ENCODE measurements around the gene TMEM123. TPM values are rescaled to one million over a fixed set of nuclear protein-coding genes. Genes with fewer than 3 reads are reported as not detected.

Gene TMEM123
- total RNA-seq, 2 experiments from 2014 or later: 288 to 307 TPM

DNA sequence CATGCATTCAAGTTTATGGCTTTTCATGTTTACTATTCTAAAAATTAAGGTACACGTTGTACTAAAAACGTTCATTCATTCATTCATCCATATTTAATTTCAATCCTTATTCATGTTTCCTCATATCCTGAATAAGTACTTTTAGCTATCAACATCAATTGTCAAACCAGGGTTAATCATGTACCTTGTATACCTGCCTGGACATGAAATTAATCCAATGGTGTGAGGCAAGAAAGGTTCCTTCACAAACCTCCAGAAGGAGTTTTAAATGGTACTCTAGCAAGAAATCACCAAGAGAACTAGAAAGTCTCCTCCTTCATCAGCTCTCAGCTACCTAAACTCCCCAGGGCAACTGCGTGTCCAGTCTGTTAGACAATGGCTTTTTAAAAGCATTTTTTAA lies 33.4 kb downstream of the TMEM123 start:
- Histone ChIP-seq H3K9me3 (ENCODE audit: control insufficient read depth in 1 of 2, insufficient read depth in 1 of 2, low read length in 2 of 2) (peaks cover 0 to 5% of the 10 kb centered on the region in 2 experiments), H3K4me1 (ENCODE audit: insufficient read depth, low read length) (peaks cover 57% of the 10 kb centered on the region), H3K4me3 (ENCODE audit: low read length) (no peak overlapping the region), H3K27me3 (ENCODE audit: control insufficient read depth in 1 of 2, insufficient read depth in 2 of 2, low read length in 2 of 2) (no peaks in the 10 kb centered on the region), H3K27ac (ENCODE audit: low read depth in 1 of 2, low read length in 2 of 2) (peak overlapping the region in 1 of 2 donors; percentile 42), H3K36me3 (ENCODE audit: insufficient read depth, low read length) (peaks cover 8% of the 10 kb centered on the region)
- Mint-ChIP-seq H3K27ac (peak overlapping the region; percentile 81), H3K9me3 (no peaks in the 10 kb centered on the region), H3K36me3 (ENCODE audit: low read depth) (peaks cover 51% of the 10 kb centered on the region), H3K4me3 (no peak overlapping the region), H3K4me1 (ENCODE audit: low read depth) (peaks cover 100% of the 10 kb centered on the region), H3K27me3 (no peaks in the 10 kb centered on the region)
- intact Hi-C loops (cut with DNase I, micrococcal nuclease): no loop called here
- CTCF ChIA-PET: no interaction called here
- POLR2A ChIA-PET: interaction anchor here (1.0 to 1.5 kb wide), 3 partner anchors 9 to 11 kb away, joined by 3 to 6 read pairs (median 5); no protein-coding TSS in a partner anchor
- ATAC-seq (ENCODE audit: poor library complexity) (no peak), DNase-seq (no peak)
- TF ChIP-seq, protein P1, sequence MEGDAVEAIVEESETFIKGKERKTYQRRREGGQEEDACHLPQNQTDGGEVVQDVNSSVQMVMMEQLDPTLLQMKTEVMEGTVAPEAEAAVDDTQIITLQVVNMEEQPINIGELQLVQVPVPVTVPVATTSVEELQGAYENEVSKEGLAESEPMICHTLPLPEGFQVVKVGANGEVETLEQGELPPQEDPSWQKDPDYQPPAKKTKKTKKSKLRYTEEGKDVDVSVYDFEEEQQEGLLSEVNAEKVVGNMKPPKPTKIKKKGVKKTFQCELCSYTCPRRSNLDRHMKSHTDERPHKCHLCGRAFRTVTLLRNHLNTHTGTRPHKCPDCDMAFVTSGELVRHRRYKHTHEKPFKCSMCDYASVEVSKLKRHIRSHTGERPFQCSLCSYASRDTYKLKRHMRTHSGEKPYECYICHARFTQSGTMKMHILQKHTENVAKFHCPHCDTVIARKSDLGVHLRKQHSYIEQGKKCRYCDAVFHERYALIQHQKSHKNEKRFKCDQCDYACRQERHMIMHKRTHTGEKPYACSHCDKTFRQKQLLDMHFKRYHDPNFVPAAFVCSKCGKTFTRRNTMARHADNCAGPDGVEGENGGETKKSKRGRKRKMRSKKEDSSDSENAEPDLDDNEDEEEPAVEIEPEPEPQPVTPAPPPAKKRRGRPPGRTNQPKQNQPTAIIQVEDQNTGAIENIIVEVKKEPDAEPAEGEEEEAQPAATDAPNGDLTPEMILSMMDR (IDR thresholded peaks at IDR 0.05): no peak

DNA sequence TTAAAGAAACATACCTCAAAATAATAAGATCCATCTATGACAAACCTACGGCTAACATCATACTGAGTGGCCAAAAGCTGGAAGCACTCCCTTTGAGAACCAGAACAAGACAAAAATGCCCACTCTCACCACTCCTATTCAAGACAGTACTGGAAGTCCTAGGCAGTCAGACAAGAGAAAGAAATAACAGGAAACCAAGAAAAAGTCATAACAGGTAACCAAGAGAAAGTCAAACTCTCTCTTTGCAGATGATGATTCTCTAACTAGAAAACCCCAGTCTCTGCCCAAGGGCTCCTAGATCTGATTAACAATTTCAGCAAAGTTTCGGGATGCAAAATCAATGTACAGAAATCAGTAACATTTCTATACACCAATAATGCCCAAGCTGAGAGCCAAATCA lies 35.6 kb downstream of the TMEM123 start:
- peaks cover 51% of the 10 kb centered on the region for H3K36me3 Mint-ChIP-seq (ENCODE audit: low read depth)
- no peaks in the 10 kb centered on the region for H3K27me3 ChIP-seq (ENCODE audit: control insufficient read depth in 1 of 2, insufficient read depth in 2 of 2, low read length in 2 of 2)
- H3K4me1 ChIP-seq (ENCODE audit: insufficient read depth, low read length): peaks cover 59% of the 10 kb centered on the region
- peak overlapping the region; percentile 81 for H3K27ac Mint-ChIP-seq
- H3K9me3 ChIP-seq (ENCODE audit: control insufficient read depth in 1 of 2, insufficient read depth in 1 of 2, low read length in 2 of 2): peaks cover 0 to 5% of the 10 kb centered on the region in 2 experiments
- DNase-seq (peak in 3 of 14 experiments; percentile 36 to 50 (median 45)), ATAC-seq (ENCODE audit: poor library complexity) (peak; percentile 27)
- TF ChIP-seq, protein P1 (IDR thresholded peaks at IDR 0.05): no peak
- H3K36me3 ChIP-seq (ENCODE audit: insufficient read depth, low read length): peaks cover 14% of the 10 kb centered on the region
- H3K4me3 ChIP-seq (ENCODE audit: low read length): peak overlapping the region; percentile 29
- no peaks in the 10 kb centered on the region for H3K27me3 Mint-ChIP-seq
- peaks cover 97% of the 10 kb centered on the region for H3K4me1 Mint-ChIP-seq (ENCODE audit: low read depth)
- ChIA-PET CTCF (interaction anchor here (1.3 to 1.8 kb wide), 4 partner anchors 10 to 35 kb away, joined by 3 to 4 read pairs (median 4); no protein-coding TSS in a partner anchor), POLR2A (interaction anchor here (0.6 to 2.1 kb wide), 5 partner anchors 9 to 35 kb away, joined by 3 to 7 read pairs (median 5); no protein-coding TSS in a partner anchor)
- intact Hi-C loops (cut with DNase I, micrococcal nuclease): loop anchor here in 1 of 2 experiments (2.0 kb wide), 1 partner anchor 14 kb away; no protein-coding TSS in a partner anchor
- H3K9me3 Mint-ChIP-seq: no peaks in the 10 kb centered on the region
- peak overlapping the region; percentile 84 for H3K4me3 Mint-ChIP-seq
- H3K27ac ChIP-seq (ENCODE audit: low read depth in 1 of 2, low read length in 2 of 2): peak overlapping the region; percentile 43 to 59

DNA sequence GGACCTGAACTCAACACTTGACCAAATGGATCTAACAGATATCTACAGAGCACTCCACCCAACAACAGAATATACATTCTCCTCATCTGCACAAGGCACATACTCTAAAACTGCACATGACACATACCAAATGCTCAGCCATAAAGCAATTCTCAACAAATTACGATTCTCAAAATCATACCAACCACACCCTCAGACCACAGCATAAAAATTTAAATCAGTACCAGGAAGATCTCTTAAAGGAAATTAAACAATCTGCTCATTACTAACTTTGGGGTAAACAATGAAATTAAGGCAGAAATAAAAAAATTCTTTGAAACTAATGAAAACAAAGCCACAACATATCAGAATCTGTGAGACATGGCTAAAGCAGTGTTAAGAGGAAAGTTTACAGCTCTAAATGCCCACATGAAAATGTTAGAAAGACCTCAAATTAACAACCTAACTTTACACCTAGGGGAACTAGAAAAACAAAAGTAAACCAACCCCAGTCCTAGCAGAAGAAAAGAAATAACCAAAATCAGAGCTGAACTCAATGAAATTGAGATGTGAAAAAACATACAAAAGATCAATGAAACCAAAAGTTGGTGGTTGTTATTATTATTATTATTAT lies 37.2 kb downstream of the TMEM123 start:
- CTCF ChIA-PET: interaction anchor here (1.0 to 1.4 kb wide), 5 partner anchors 8 to 121 kb away, joined by 3 to 6 read pairs (median 4); no protein-coding TSS in a partner anchor
- TF ChIP-seq, protein P1 (IDR thresholded peaks at IDR 0.05): no peak
- POLR2A ChIA-PET: interaction anchor here (0.7 to 3.5 kb wide), 5 partner anchors 11 to 36 kb away, joined by 3 to 16 read pairs (median 5); no protein-coding TSS in a partner anchor
- H3K4me1 ChIP-seq (ENCODE audit: insufficient read depth, low read length): peaks cover 59% of the 10 kb centered on the region
- peak in 2 of 14 experiments; percentile 27 to 61 for DNase-seq
- H3K9me3 ChIP-seq (ENCODE audit: control insufficient read depth in 1 of 2, insufficient read depth in 1 of 2, low read length in 2 of 2): peaks cover 0 to 5% of the 10 kb centered on the region in 2 experiments
- no peaks in the 10 kb centered on the region for H3K27me3 ChIP-seq (ENCODE audit: control insufficient read depth in 1 of 2, insufficient read depth in 2 of 2, low read length in 2 of 2)
- intact Hi-C loops (cut with DNase I, micrococcal nuclease): loop anchor here in 1 of 2 experiments (2.0 kb wide), 1 partner anchor 35 kb away; no protein-coding TSS in a partner anchor
- peaks cover 23% of the 10 kb centered on the region for H3K36me3 ChIP-seq (ENCODE audit: insufficient read depth, low read length)
- H3K27me3 Mint-ChIP-seq: no peaks in the 10 kb centered on the region
- H3K9me3 Mint-ChIP-seq: no peaks in the 10 kb centered on the region
- H3K4me1 Mint-ChIP-seq (ENCODE audit: low read depth): peaks cover 97% of the 10 kb centered on the region
- ATAC-seq (ENCODE audit: poor library complexity): peak; percentile 59
- peak overlapping the region; percentile 19 for H3K4me3 ChIP-seq (ENCODE audit: low read length)
- H3K36me3 Mint-ChIP-seq (ENCODE audit: low read depth): peaks cover 56% of the 10 kb centered on the region
- H3K4me3 Mint-ChIP-seq: peak overlapping the region; percentile 74
- peak overlapping the region; percentile 81 for H3K27ac Mint-ChIP-seq
- peak overlapping the region; percentile 43 to 59 for H3K27ac ChIP-seq (ENCODE audit: low read depth in 1 of 2, low read length in 2 of 2)
